Vagina (tissue), 2 donors: Measurements from ENCODE around the gene IRF2BP1. TPM values are rescaled to one million over a fixed set of nuclear protein-coding genes. Genes with fewer than 3 reads are reported as not detected.
A peak's percentile ranks its signal among the peaks of the same experiment; 100 is the strongest.

Source experiments
- DNase-seq, 2 donors: peaks; one replicate each; pipeline ENCODE4 v3.0.0-alpha.2; 2017; ENCODE audit errors: extremely low spot score in 2 of 2
- H3K27ac ChIP-seq: fragments of 200-600 bp; sonication (generic); one replicate; pipeline ENCODE4 v1.5.1; 2019
- H3K27me3 ChIP-seq: fragments of 200-600 bp; sonication (generic); one replicate; pipeline ENCODE4 v1.5.1; 2019
- H3K36me3 ChIP-seq, 2 donors: fragments of 200-600 bp; sonication (generic); one replicate each; pipeline ENCODE4 v1.5.1; 2017 to 2019
- H3K4me1 ChIP-seq: fragments of 200-600 bp; sonication (generic); one replicate; pipeline ENCODE4 v1.5.1; 2019
- H3K4me3 ChIP-seq, 2 donors: fragments of 200-600 bp; sonication (generic); 1 replicate in 1 of 2; 2 replicates in 1 of 2; pipeline ENCODE4 v1.5.1; 2016 to 2019
- H3K9me3 ChIP-seq: fragments of 200-600 bp; sonication (generic); one replicate; pipeline ENCODE4 v1.5.1; 2019
- CTCF ChIP-seq, 3 experiments: fragments of 450-650 bp in 2 of 3; fragments of 200-600 bp in 1 of 3; sonication (generic) in 1 of 3; IDR thresholded peaks; one replicate each; pipeline ENCODE4 v1.5.1; 2017 to 2019; ENCODE audit warnings: antibody characterized with exemption in 3 of 3, mild to moderate bottlenecking in 2 of 3, moderate library complexity in 2 of 3
- POLR2A ChIP-seq, 2 donors: fragments of 450-650 bp; IDR thresholded peaks; one replicate each; pipeline ENCODE4 v1.6.1; 2017; ENCODE audit warnings: antibody characterized with exemption in 2 of 2, mild to moderate bottlenecking in 2 of 2, moderate library complexity in 2 of 2
- POLR2AphosphoS5 ChIP-seq, 2 donors: sonication (generic); formaldehyde crosslinking; IDR thresholded peaks; one replicate each; pipeline ENCODE4 v1.9.0; 2017; ENCODE audit warnings: antibody characterized with exemption in 2 of 2, mild to moderate bottlenecking in 2 of 2, low read depth in 1 of 2; ENCODE audit not compliant: insufficient read depth in 1 of 2
- intact Hi-C: fragments of 100-400 bp; cut with DNase I; formaldehyde crosslinking; loops from one replicate; pipeline ENCODE4 v1.15.1; 2023
- total RNA-seq: library from RNA; depleted of rRNA; stranded (reverse); fragments of >200 nt; gene quantifications from one replicate; pipeline ENCODE4 v1.2.3, GENCODE V29; 2016

IRF2BP1 gene
- total RNA-seq, 1 donor from 2014 or later = 32.2 TPM

- TF ChIP-seq POLR2AphosphoS5 (IDR thresholded peaks at IDR 0.05; ENCODE audit: insufficient read depth in 1 of 2, low read depth in 1 of 2) = no peak
- no peak for TF ChIP-seq CTCF (IDR thresholded peaks at IDR 0.05)
- TF ChIP-seq POLR2A (IDR thresholded peaks at IDR 0.05) = no peak
- Histone ChIP-seq H3K36me3 (peaks cover 0 to 90% of the 10 kb centered on the region in 2 donors), H3K4me3 (no peak overlapping the region), H3K27me3 (no peaks in the 10 kb centered on the region), H3K4me1 (no peaks in the 10 kb centered on the region), H3K27ac (no peak overlapping the region), H3K9me3 (no peaks in the 10 kb centered on the region)
- intact Hi-C loops = no loop called here
- DNase-seq = peak in 1 of 2 donors; percentile 54
Observed at GRCh38 chr19:45842198-45842597, 43.7 kb downstream of the IRF2BP1 start.

DNA sequence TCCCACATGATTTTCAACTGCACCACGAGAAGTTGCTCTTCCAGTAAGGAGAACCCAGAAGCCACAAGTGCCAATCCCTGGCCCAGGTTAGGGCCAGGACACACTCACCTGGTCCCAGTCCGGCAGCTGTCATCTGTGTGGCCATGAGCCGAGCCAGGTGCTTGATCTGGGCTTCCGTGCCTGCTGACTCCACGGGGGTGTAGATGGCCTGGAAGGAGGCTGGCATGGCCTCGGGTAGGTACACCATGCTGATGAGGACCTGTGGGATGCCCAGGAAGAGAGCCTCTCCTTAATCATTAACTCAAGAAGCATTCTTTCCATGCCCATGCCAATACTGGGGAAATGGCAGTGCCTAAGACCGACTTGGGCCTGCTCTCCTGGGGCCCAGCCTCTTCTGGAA is 51.0 kb downstream of the IRF2BP1 start:
- Histone ChIP-seq H3K36me3 (peaks cover 3 to 90% of the 10 kb centered on the region in 2 donors), H3K27me3 (no peaks in the 10 kb centered on the region), H3K27ac (no peak overlapping the region), H3K9me3 (no peaks in the 10 kb centered on the region), H3K4me1 (no peaks in the 10 kb centered on the region), H3K4me3 (no peak overlapping the region)
- DNase-seq = peak in 1 of 2 donors; percentile 56
- intact Hi-C loops = no loop called here
- TF ChIP-seq POLR2A (IDR thresholded peaks at IDR 0.05) (no peak), CTCF (IDR thresholded peaks at IDR 0.05) (no peak), POLR2AphosphoS5 (IDR thresholded peaks at IDR 0.05; ENCODE audit: insufficient read depth in 1 of 2, low read depth in 1 of 2) (no peak)

Other genes starting within 250 kb of the IRF2BP1 start
- 74.9 TPM for gene EML2, start 246.7 kb downstream of the IRF2BP1 start, total RNA-seq
- gene GIPR, start 217.9 kb downstream of the IRF2BP1 start, total RNA-seq = 3.4 TPM
- 180 TPM for gene SNRPD2, start 194.2 kb downstream of the IRF2BP1 start, total RNA-seq
- 4.7 TPM for gene QPCTL, start 193.5 kb downstream of the IRF2BP1 start, total RNA-seq
- 23.8 TPM for gene FBXO46, start 155.2 kb downstream of the IRF2BP1 start, total RNA-seq
- not detected for gene MEIOSIN, start 152.7 kb downstream of the IRF2BP1 start, total RNA-seq
- gene SIX5, start 116.9 kb downstream of the IRF2BP1 start, total RNA-seq = 20.6 TPM
- gene DMPK, start 103.7 kb downstream of the IRF2BP1 start, total RNA-seq = 29.0 TPM
- gene DMWD, start 93.3 kb downstream of the IRF2BP1 start, total RNA-seq = 31.2 TPM
- not detected for gene RSPH6A, start 70.8 kb downstream of the IRF2BP1 start, total RNA-seq
- gene SYMPK, start 23.0 kb downstream of the IRF2BP1 start, total RNA-seq = 43.2 TPM
- not detected for gene FOXA3, start 21.8 kb downstream of the IRF2BP1 start, total RNA-seq
- 13.8 TPM for gene MYPOP, start 16.5 kb upstream of the IRF2BP1 start, total RNA-seq
- gene NANOS2, start 28.6 kb upstream of the IRF2BP1 start, total RNA-seq = not detected
- 1.5 TPM for gene NOVA2, start 87.7 kb upstream of the IRF2BP1 start, total RNA-seq
- 36.3 TPM for gene CCDC61, start 109.3 kb upstream of the IRF2BP1 start, total RNA-seq
- gene PGLYRP1, start 136.9 kb upstream of the IRF2BP1 start, total RNA-seq = not detected
- gene IGFL4, start 154.9 kb upstream of the IRF2BP1 start, total RNA-seq = not detected
- gene IGFL3, start 238.5 kb upstream of the IRF2BP1 start, total RNA-seq = not detected